Measurements from ENCODE around the gene SLIT3. TPM values are rescaled to one million over a fixed set of nuclear protein-coding genes. Genes with fewer than 3 reads are reported as not detected.

Gene SLIT3
- total and polyA plus RNA-seq, 10 of the 15 experiments (the other 5 are each of a cell fraction or from before 2014, with no cell fraction given): 0.05 TPM; not detected in 9

DNA sequence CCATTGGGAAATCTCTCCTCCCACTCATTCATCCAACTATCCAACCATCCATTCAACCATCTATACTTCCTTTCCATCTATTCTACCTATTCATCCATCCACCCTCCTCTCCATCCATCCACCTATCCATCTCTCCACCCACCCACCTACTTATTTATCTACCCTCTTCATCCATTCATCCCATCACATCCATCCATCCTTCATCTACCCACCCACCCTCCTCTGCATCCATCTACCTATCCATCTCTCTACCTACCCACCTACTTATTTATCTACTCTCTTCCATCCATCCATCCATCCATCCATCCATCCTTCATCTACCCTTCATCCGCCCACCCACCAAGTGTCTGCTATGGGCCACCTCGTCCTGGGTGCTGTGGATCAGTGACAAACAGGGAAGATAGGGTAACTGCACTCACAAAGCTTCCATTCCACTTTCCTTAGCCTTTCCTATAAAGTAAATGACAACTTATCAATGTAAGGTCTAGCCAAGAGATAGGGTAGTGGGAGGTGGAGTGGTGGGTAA lies 625.0 kb downstream of the SLIT3 start:
- ATAC-seq: no peak

More for the DNA sequence above, 625.0 kb downstream of the SLIT3 start:
- no peaks in the 10 kb centered on the region for H3K79me2 ChIP-seq (ENCODE audit: control insufficient read depth, insufficient read depth, low read length)
- H2AFZ ChIP-seq (ENCODE audit: control insufficient read depth, low read depth, low read length): no peak overlapping the region
- DNase-seq (ENCODE audit: low read depth, low spot score) (no peak), FAIRE-seq (no peak)
- ChIA-PET CTCF (interaction anchor here (1.3 to 1.6 kb wide), 2 partner anchors 29 to 101 kb away, joined by 3 to 4 read pairs; no protein-coding TSS in a partner anchor), POLR2A (no interaction called here), SMC1A (ENCODE audit: uncharacterized antibody, unreplicated experiment) (no interaction called here), RAD21 (ENCODE audit: unreplicated experiment) (no interaction called here)
- TF ChIP-seq SIN3A (IDR thresholded peaks at IDR 0.05; ENCODE audit: low read depth, low read length): no peak
- no peak for TF ChIP-seq CBX5 (IDR thresholded peaks at IDR 0.05; ENCODE audit: low read depth)
- no peak for TF ChIP-seq NR2C2 (IDR thresholded peaks at IDR 0.05; ENCODE audit: borderline replicate concordance, control insufficient read depth, insufficient read length, low read depth)
- TF ChIP-seq CBX3 (IDR thresholded peaks at IDR 0.05; ENCODE audit: borderline replicate concordance, low read depth): no peak
- no peak for TF ChIP-seq SREBF1 (IDR thresholded peaks at IDR 0.05; ENCODE audit: low read length)
- TF ChIP-seq, protein P1, sequence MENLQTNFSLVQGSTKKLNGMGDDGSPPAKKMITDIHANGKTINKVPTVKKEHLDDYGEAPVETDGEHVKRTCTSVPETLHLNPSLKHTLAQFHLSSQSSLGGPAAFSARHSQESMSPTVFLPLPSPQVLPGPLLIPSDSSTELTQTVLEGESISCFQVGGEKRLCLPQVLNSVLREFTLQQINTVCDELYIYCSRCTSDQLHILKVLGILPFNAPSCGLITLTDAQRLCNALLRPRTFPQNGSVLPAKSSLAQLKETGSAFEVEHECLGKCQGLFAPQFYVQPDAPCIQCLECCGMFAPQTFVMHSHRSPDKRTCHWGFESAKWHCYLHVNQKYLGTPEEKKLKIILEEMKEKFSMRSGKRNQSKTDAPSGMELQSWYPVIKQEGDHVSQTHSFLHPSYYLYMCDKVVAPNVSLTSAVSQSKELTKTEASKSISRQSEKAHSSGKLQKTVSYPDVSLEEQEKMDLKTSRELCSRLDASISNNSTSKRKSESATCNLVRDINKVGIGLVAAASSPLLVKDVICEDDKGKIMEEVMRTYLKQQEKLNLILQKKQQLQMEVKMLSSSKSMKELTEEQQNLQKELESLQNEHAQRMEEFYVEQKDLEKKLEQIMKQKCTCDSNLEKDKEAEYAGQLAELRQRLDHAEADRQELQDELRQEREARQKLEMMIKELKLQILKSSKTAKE (IDR thresholded peaks at IDR 0.05; ENCODE audit: low read depth, poor library complexity, severe bottlenecking): no peak
- no peak for TF ChIP-seq POLR2AphosphoS5 (IDR thresholded peaks at IDR 0.05; ENCODE audit: low read length)
- no peak for TF ChIP-seq GABPA (IDR thresholded peaks at IDR 0.05; ENCODE audit: low read depth)
- TF ChIP-seq DPF2 (IDR thresholded peaks at IDR 0.05): no peak
- no peak for TF ChIP-seq ASH2L (IDR thresholded peaks at IDR 0.05; ENCODE audit: borderline replicate concordance, low read depth)
- no peaks in the 10 kb centered on the region for H3K9me3 ChIP-seq (replicated peaks; ENCODE audit: control insufficient read depth, insufficient read depth, low read length)
- BruUV-seq (replicated peaks): no TSS peak
- H4K20me1 ChIP-seq (ENCODE audit: control insufficient read depth, insufficient read depth): no peaks in the 10 kb centered on the region
- no peaks in the 10 kb centered on the region for H3K36me3 ChIP-seq (ENCODE audit: control insufficient read depth in 2 of 2, insufficient read depth in 2 of 2, low read length in 1 of 2)
- H3K27me3 ChIP-seq (replicated peaks in 1 of 2; ENCODE audit: control insufficient read depth in 2 of 2, insufficient read depth in 2 of 2, low read length in 1 of 2): no peaks in the 10 kb centered on the region
- no peak overlapping the region for H3K4me2 ChIP-seq (ENCODE audit: control insufficient read depth, insufficient read depth)
- H3K4me3 ChIP-seq: no peak overlapping the region
- no peaks in the 10 kb centered on the region for H3K4me1 ChIP-seq (ENCODE audit: control insufficient read depth, insufficient read depth, low read length)
- in situ Hi-C loops (cut with MboI) (loop anchor here (10.0 kb wide), 1 partner anchor 629 kb away; the partner anchor contains the start of gene SLIT3), intact Hi-C loops (cut with micrococcal nuclease; ENCODE audit: unreplicated experiment) (loop anchor here (5.0 kb wide), 2 partner anchors 409 to 906 kb away; partner anchors contain the start of gene SPDL1)
- H3K9ac ChIP-seq (ENCODE audit: control insufficient read depth, insufficient read depth, low read length): no peak overlapping the region
- 26% methylated on average over 2 of the region's 2 CpGs for WGBS (ENCODE audit: insufficient coverage, insufficient replicate concordance, low lambda C conversion rate, missing lambda C conversion rate)
- no peak overlapping the region for H3K27ac ChIP-seq (ENCODE audit: control insufficient read depth, insufficient read depth)
